Upper lobe of left lung (tissue), 6 donors: Measurements from ENCODE around the gene THBS1. TPM values are rescaled to one million over a fixed set of nuclear protein-coding genes. Genes with fewer than 3 reads are reported as not detected.
A peak's percentile ranks its signal among the peaks of the same experiment; 100 is the strongest.

ENCODE experiments used
- ATAC-seq, 2 donors: fragments of 200-7000 bp; cut with Tn5 transposase; one replicate each; pipeline ENCODE4 v1.9.1; 2022; ENCODE audit warnings: mild to moderate bottlenecking in 2 of 2, moderate library complexity in 2 of 2; ENCODE audit not compliant: low FRiP score in 2 of 2
- DNase-seq, 2 donors: peaks; one replicate each; pipeline ENCODE4 v3.0.0-alpha.2; 2019 to 2020
- H3K27ac ChIP-seq, 4 donors: fragments of 200-600 bp; sonication (generic); one replicate each; pipeline ENCODE4 v1.5.1; 2016 to 2019
- H3K27me3 ChIP-seq, 4 donors: fragments of 200-600 bp; sonication (generic); one replicate each; pipeline ENCODE4 v1.5.1; 2017 to 2019
- H3K36me3 ChIP-seq, 4 donors: fragments of 200-600 bp; sonication (generic); one replicate each; pipeline ENCODE4 v1.5.1; 2016 to 2019
- H3K4me1 ChIP-seq, 4 donors: fragments of 200-600 bp; sonication (generic); one replicate each; pipeline ENCODE4 v1.5.1; 2018 to 2019
- H3K4me3 ChIP-seq, 4 donors: fragments of 200-600 bp; sonication (generic); one replicate each; pipeline ENCODE4 v1.5.1; 2017 to 2019; ENCODE audit warnings: mild to moderate bottlenecking in 2 of 4, moderate library complexity in 1 of 4
- H3K9me3 ChIP-seq, 4 donors: fragments of 200-600 bp; sonication (generic); one replicate each; pipeline ENCODE4 v1.5.1; 2018 to 2019
- EP300 ChIP-seq, 4 donors: sonication (generic); formaldehyde crosslinking; IDR thresholded peaks; one replicate each; pipeline ENCODE4 v1.5.1; 2017; ENCODE audit warnings: antibody characterized with exemption in 4 of 4, control low read depth in 2 of 4
- POLR2A ChIP-seq, 4 donors: fragments of 450-650 bp; IDR thresholded peaks; one replicate each; pipeline ENCODE4 v1.5.1; 2016 to 2017; ENCODE audit warnings: antibody characterized with exemption in 4 of 4, mild to moderate bottlenecking in 2 of 4
- POLR2AphosphoS5 ChIP-seq, 2 donors: sonication (generic); formaldehyde crosslinking; IDR thresholded peaks; one replicate each; pipeline ENCODE4 v1.5.1; 2017; ENCODE audit warnings: antibody characterized with exemption in 2 of 2
- WGBS, 2 donors: methylation state at CpG; one replicate each; pipeline ENCODE4 v1.1.5; 2017 to 2018; 5-methylcytosine and 5-hydroxymethylcytosine counted together
- total RNA-seq, 6 donors: library from RNA; depleted of rRNA in 4 of 6; stranded (reverse); fragments of >200 nt in 4 of 6; gene quantifications; one replicate each; pipeline versions ENCODE4 v1.1.0 to v1.2.1, GENCODE V29; 2016 to 2021
- TF ChIP-seq, protein P1 (sequence below), 6 experiments: fragments of 450-650 bp in 4 of 6; fragments of 200-600 bp in 2 of 6; sonication (generic) in 2 of 6; IDR thresholded peaks; one replicate each; pipeline ENCODE4 v1.5.1; 2016 to 2019; ENCODE audit warnings: antibody characterized with exemption in 6 of 6
- donor health status: DM: no; HTN: no; CAD: no; lungs with moderate emphysema.
- donor health status: DM: no; HTN: yes; CAD: no; lungs with severe emphysema.

The THBS1 gene
- total RNA-seq, 6 donors from 2014 or later, result 405 to 497 (median 457) TPM

GRCh38 chr15:39598958-39599845 lies 18.3 kb downstream of the THBS1 start:
- Histone ChIP-seq H3K4me1 (no peaks in the 10 kb centered on the region), H3K4me3 (no peak overlapping the region), H3K36me3 (peaks cover 0 to 28% (median 7%) of the 10 kb centered on the region in 4 donors), H3K9me3 (no peaks in the 10 kb centered on the region), H3K27ac (no peak overlapping the region), H3K27me3 (no peaks in the 10 kb centered on the region)
- 84 to 88% methylated on average over 12 of the region's 12 CpGs for WGBS, 2 donors
- DNase-seq (no peak), ATAC-seq (peak in 1 of 2 donors; percentile 1)
- TF ChIP-seq POLR2A (IDR thresholded peaks at IDR 0.05) (no peak), EP300 (IDR thresholded peaks at IDR 0.05) (no peak)
- TF ChIP-seq, protein P1, sequence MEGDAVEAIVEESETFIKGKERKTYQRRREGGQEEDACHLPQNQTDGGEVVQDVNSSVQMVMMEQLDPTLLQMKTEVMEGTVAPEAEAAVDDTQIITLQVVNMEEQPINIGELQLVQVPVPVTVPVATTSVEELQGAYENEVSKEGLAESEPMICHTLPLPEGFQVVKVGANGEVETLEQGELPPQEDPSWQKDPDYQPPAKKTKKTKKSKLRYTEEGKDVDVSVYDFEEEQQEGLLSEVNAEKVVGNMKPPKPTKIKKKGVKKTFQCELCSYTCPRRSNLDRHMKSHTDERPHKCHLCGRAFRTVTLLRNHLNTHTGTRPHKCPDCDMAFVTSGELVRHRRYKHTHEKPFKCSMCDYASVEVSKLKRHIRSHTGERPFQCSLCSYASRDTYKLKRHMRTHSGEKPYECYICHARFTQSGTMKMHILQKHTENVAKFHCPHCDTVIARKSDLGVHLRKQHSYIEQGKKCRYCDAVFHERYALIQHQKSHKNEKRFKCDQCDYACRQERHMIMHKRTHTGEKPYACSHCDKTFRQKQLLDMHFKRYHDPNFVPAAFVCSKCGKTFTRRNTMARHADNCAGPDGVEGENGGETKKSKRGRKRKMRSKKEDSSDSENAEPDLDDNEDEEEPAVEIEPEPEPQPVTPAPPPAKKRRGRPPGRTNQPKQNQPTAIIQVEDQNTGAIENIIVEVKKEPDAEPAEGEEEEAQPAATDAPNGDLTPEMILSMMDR (IDR thresholded peaks at IDR 0.05), result no peak

GRCh38 chr15:39599871-39600270 lies 19.0 kb downstream of the THBS1 start:
- TF ChIP-seq POLR2A (IDR thresholded peaks at IDR 0.05), result no peak
- no peak for TF ChIP-seq POLR2AphosphoS5 (IDR thresholded peaks at IDR 0.05)
- TF ChIP-seq, protein P1 (IDR thresholded peaks at IDR 0.05), result no peak
- no peak for TF ChIP-seq EP300 (IDR thresholded peaks at IDR 0.05)
- Histone ChIP-seq H3K9me3 (no peaks in the 10 kb centered on the region), H3K27ac (no peak overlapping the region), H3K4me1 (no peaks in the 10 kb centered on the region), H3K36me3 (peaks cover 0 to 22% (median 6%) of the 10 kb centered on the region in 4 donors), H3K4me3 (no peak overlapping the region), H3K27me3 (no peaks in the 10 kb centered on the region)
- 70 to 82% methylated on average over 2 of the region's 2 CpGs for WGBS, 2 donors
- DNase-seq (no peak), ATAC-seq (no peak)

GRCh38 chr15:39602143-39602542 lies 21.3 kb downstream of the THBS1 start:
- WGBS, 2 donors, result 93 to 96% methylated on average over 5 of the region's 5 CpGs
- H3K4me1 ChIP-seq, result no peaks in the 10 kb centered on the region
- no peaks in the 10 kb centered on the region for H3K27me3 ChIP-seq
- ATAC-seq (no peak), DNase-seq (no peak)
- no peak overlapping the region for H3K4me3 ChIP-seq
- H3K27ac ChIP-seq, result no peak overlapping the region
- TF ChIP-seq EP300 (IDR thresholded peaks at IDR 0.05) (no peak), POLR2A (IDR thresholded peaks at IDR 0.05) (no peak), POLR2AphosphoS5 (IDR thresholded peaks at IDR 0.05) (no peak)
- TF ChIP-seq, protein P1 (IDR thresholded peaks at IDR 0.05), result no peak
- H3K36me3 ChIP-seq, result no peaks in the 10 kb centered on the region
- no peaks in the 10 kb centered on the region for H3K9me3 ChIP-seq

- H3K9me3 ChIP-seq, result peaks cover under 1 to 10% (median 3%) of the 10 kb centered on the region in 4 donors
- ATAC-seq, result no peak
- 80 to 93% methylated on average over 1 of the region's 1 CpG for WGBS, 2 donors
These were observed 24.3 kb downstream of the THBS1 start for GRCh38 chr15:39605146-39605545.

More at GRCh38 chr15:39605146-39605545, 24.3 kb downstream of the THBS1 start:
- Histone ChIP-seq H3K4me1 (no peaks in the 10 kb centered on the region), H3K4me3 (no peak overlapping the region), H3K27me3 (no peaks in the 10 kb centered on the region), H3K36me3 (no peaks in the 10 kb centered on the region), H3K27ac (no peak overlapping the region)
- TF ChIP-seq, protein P1 (IDR thresholded peaks at IDR 0.05), result no peak
- TF ChIP-seq POLR2A (IDR thresholded peaks at IDR 0.05), result no peak
- no peak for TF ChIP-seq POLR2AphosphoS5 (IDR thresholded peaks at IDR 0.05)
- TF ChIP-seq EP300 (IDR thresholded peaks at IDR 0.05), result no peak
- no peak for DNase-seq
